Measurements from ENCODE around the gene GORASP2. TPM values are rescaled to one million over a fixed set of nuclear protein-coding genes. Genes with fewer than 3 reads are reported as not detected.

The GORASP2 gene
- total RNA-seq, 4 donors from 2014 or later = 37.7 to 66.2 (median 52.3) TPM

DNA sequence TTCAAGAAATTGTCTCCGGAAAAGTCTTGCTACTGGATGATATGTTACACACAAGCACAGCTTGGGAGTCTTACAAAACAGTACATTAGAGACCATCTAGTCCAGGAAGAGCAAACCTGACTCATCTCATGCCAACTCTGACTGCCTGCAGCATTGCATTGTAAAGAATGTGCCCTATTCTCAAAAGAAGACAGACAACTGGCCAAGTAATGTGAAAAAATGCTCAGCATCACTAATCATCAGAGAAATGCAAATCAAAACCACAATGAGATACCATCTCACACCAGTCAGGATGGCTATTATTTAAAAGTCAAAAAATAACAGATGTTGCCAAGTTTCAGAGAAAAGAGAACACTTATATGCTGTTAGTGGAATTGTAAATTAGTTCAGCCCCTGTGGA, 42.7 kb upstream of the GORASP2 start:
- intact Hi-C loops (cut with DNase I; ENCODE audit: low total_unique reads) = loop anchor here (10.0 kb wide), 1 partner anchor 1242 kb away; no protein-coding TSS in a partner anchor
- TF ChIP-seq, protein P1, sequence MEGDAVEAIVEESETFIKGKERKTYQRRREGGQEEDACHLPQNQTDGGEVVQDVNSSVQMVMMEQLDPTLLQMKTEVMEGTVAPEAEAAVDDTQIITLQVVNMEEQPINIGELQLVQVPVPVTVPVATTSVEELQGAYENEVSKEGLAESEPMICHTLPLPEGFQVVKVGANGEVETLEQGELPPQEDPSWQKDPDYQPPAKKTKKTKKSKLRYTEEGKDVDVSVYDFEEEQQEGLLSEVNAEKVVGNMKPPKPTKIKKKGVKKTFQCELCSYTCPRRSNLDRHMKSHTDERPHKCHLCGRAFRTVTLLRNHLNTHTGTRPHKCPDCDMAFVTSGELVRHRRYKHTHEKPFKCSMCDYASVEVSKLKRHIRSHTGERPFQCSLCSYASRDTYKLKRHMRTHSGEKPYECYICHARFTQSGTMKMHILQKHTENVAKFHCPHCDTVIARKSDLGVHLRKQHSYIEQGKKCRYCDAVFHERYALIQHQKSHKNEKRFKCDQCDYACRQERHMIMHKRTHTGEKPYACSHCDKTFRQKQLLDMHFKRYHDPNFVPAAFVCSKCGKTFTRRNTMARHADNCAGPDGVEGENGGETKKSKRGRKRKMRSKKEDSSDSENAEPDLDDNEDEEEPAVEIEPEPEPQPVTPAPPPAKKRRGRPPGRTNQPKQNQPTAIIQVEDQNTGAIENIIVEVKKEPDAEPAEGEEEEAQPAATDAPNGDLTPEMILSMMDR (IDR thresholded peaks at IDR 0.05) = no peak
- TF ChIP-seq POLR2A (IDR thresholded peaks at IDR 0.05) = no peak
- H3K4me3 ChIP-seq (ENCODE audit: low read depth, poor library complexity, severe bottlenecking) = no peak overlapping the region
- no peak for DNase-seq (ENCODE audit: low spot score in 2 of 2)
- 50 to 60% methylated on average over 1 of the region's 1 CpG for WGBS, 2 donors

DNA sequence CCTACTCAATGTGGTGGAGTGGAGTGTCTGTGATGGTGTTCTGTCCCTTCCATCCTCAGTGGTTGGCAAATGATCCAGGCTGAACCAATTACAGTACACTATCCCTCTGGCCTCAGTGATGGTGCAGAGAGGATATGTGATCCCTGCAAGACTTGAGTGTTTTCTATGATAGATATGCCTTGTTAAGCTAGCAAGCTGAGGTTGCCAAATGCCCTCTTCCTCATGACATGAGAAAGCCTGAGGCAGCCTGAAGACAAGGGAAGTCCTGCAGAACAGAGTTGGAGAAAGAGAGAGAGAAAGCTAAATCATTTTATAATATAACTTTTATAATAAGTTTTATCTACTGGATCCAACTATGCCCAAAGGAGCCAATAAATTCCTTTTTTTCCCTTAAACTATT, 41.6 kb upstream of the GORASP2 start:
- DNase-seq (ENCODE audit: low spot score in 2 of 2) = no peak
- no peak overlapping the region for H3K4me3 ChIP-seq (ENCODE audit: low read depth, poor library complexity, severe bottlenecking)
- TF ChIP-seq, protein P1 (IDR thresholded peaks at IDR 0.05) = no peak
- TF ChIP-seq POLR2A (IDR thresholded peaks at IDR 0.05) = no peak
- intact Hi-C loops (cut with DNase I; ENCODE audit: low total_unique reads) = loop anchor here (10.0 kb wide), 1 partner anchor 1243 kb away; no protein-coding TSS in a partner anchor

DNA sequence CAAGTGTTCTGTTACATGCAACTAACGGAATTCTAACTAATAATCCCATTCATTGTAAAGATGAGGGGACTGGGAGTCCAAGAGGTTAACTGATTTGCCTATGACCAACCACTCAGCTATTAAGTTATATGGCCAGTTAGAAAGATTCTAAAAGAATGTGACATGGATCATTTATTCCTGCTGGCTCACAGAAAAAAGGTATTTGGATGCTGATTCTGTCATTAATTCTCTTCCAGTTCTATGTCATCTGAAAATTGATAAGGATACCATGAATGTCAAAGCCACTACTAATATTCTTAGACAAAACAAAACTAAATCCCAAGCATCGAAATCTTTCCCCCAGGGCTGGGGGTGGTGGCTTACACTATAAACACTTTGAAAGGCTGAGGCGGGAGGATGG, 41.2 kb upstream of the GORASP2 start:
- DNase-seq (ENCODE audit: low spot score in 2 of 2) = no peak
- WGBS, 2 donors = 45 to 51% methylated on average over 3 of the region's 3 CpGs
- intact Hi-C loops (cut with DNase I; ENCODE audit: low total_unique reads) = loop anchor here (10.0 kb wide), 1 partner anchor 1243 kb away; no protein-coding TSS in a partner anchor
- TF ChIP-seq POLR2A (IDR thresholded peaks at IDR 0.05) = no peak
- TF ChIP-seq, protein P1 (IDR thresholded peaks at IDR 0.05) = no peak
- no peak overlapping the region for H3K4me3 ChIP-seq (ENCODE audit: low read depth, poor library complexity, severe bottlenecking)

DNA sequence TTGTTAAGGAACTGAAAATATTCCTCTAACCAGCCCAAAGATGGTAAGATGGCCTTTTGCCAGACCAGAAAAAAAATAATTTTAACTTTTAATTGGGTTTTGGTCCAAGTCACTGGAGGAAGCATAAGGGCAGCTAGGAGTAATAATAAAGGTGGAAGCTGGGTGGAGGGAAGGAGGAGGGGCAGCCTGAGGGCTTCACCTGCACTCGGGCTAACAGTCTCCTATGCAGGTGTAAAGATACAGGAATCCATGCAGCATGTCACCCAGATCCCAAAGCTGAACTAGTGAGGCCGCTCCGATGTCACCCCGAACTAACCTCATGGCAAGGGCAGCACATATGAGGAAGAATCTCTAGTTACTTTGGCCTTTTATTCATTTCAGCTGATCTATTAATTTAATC, 37.2 kb upstream of the GORASP2 start:
- intact Hi-C loops (cut with DNase I; ENCODE audit: low total_unique reads) = no loop called here
- DNase-seq (ENCODE audit: low spot score in 2 of 2) = no peak
- no peak overlapping the region for H3K4me3 ChIP-seq (ENCODE audit: low read depth, poor library complexity, severe bottlenecking)
- 81 to 84% methylated on average over 4 of the region's 4 CpGs for WGBS, 2 donors
- no peak for TF ChIP-seq POLR2A (IDR thresholded peaks at IDR 0.05)
- TF ChIP-seq, protein P1 (IDR thresholded peaks at IDR 0.05) = no peak

DNA sequence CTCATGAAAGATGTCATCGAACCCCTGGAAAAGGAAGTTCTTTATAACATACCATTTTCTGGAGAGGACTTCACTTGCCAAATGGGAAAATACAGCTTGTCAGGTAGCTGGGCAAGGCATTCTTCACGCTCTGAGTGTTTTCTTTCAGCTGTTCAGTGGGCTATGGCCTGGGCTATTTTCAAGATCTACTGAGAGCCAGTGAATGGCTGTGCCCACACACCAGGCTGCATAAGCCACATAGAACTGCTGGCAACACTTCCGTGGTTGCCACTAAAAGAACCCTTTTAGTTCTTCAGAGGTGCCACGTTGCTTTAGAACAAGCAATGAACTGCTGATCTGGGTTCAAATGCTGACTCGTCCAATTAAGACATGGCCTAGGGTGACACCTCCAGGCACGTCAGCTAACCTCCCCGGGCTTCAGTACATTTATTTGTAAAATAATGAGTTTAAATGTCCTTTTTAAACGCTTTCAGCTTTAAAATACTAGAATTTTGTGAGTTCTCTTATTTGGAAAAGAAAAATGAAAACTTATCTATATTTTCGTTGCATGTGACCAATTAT, 36.6 kb upstream of the GORASP2 start:
- no peak for DNase-seq (ENCODE audit: low spot score in 2 of 2)
- TF ChIP-seq, protein P1 (IDR thresholded peaks at IDR 0.05) = no peak
- TF ChIP-seq POLR2A (IDR thresholded peaks at IDR 0.05) = no peak
- WGBS, 2 donors = 89% methylated on average over 9 of the region's 9 CpGs
- no peak overlapping the region for H3K4me3 ChIP-seq (ENCODE audit: low read depth, poor library complexity, severe bottlenecking)
- intact Hi-C loops (cut with DNase I; ENCODE audit: low total_unique reads) = no loop called here
